SK-N-SH (cell line): ENCODE measurements around the gene NT5C3A. TPM values are rescaled to one million over a fixed set of nuclear protein-coding genes. Genes with fewer than 3 reads are reported as not detected.
A peak's percentile ranks its signal among the peaks of the same experiment; 100 is the strongest.

ENCODE experiments used
- CTCF ChIA-PET: fragments of 300-600, 350-600 bp; formaldehyde crosslinking; extraction: SDS; loops from one replicate; lab custom pipeline; 2021; lab: Yijun Ruan, JAX
- POLR2A ChIA-PET: fragments of 350-600 bp; sonication (Branson Sonifier 250); formaldehyde crosslinking; extraction: SDS; loops from one replicate; lab custom pipeline; 2020; ENCODE audit warnings: antibody characterized with exemption, inconsistent platforms; lab: Yijun Ruan, JAX
- DNase-seq: peaks from one replicate; pipeline ENCODE4 v3.0.0; 2012
- H2AFZ ChIP-seq: fragments of 200-600 bp; sonication (generic); 2 replicates; pipeline ENCODE4 v1.8.1; 2016; ENCODE audit warnings: antibody characterized with exemption, mild to moderate bottlenecking, low read depth
- H3F3A ChIP-seq: fragments of 200-600 bp; sonication (generic); replicated peaks from 2 replicates; pipeline ENCODE3; 2016; ENCODE audit warnings: antibody characterized with exemption, mild to moderate bottlenecking; ENCODE audit not compliant: insufficient read depth
- H3K27ac ChIP-seq, 2 experiments: fragments of 200-500 bp in 1 of 2; fragments of 200-600 bp in 1 of 2; sonication (Bioruptor generic) in 1 of 2; sonication (generic), shearing (Covaris generic) in 1 of 2; 2 replicates each; pipeline versions ENCODE4 v1.5.1 to v1.6.1; 2014 to 2016; ENCODE audit warnings: low read depth in 2 of 2, inconsistent platforms in 1 of 2, low read length in 1 of 2, mild to moderate bottlenecking in 1 of 2, mixed read lengths in 1 of 2
- H3K27me3 ChIP-seq: fragments of 200-600 bp; sonication (generic), shearing (Covaris generic); 2 replicates; pipeline ENCODE4 v1.6.1; 2016; ENCODE audit warnings: mixed run types; ENCODE audit not compliant: insufficient read depth
- H3K36me3 ChIP-seq, 2 experiments: fragments of 200-500 bp in 1 of 2; fragments of 200-600 bp in 1 of 2; sonication (Bioruptor generic) in 1 of 2; sonication (generic) in 1 of 2; replicated peaks in 1 of 2; 2 replicates each; pipeline versions ENCODE3 to v1.5.1; 2014 to 2016; ENCODE audit warnings: low read length in 1 of 2, mild to moderate bottlenecking in 1 of 2; ENCODE audit not compliant: insufficient read depth in 2 of 2, control insufficient read depth in 1 of 2
- H3K4me1 ChIP-seq, 2 experiments: fragments of 200-500 bp in 1 of 2; fragments of 200-600 bp in 1 of 2; sonication (Bioruptor generic) in 1 of 2; sonication (generic), shearing (Covaris generic) in 1 of 2; 2 replicates each; pipeline versions ENCODE4 v1.5.1 to v1.6.1; 2014 to 2016; ENCODE audit warnings: low read depth in 1 of 2, low read length in 1 of 2, mixed run types in 1 of 2; ENCODE audit not compliant: insufficient read depth in 2 of 2, control insufficient read depth in 1 of 2
- H3K4me2 ChIP-seq: fragments of 200-600 bp; sonication (generic), shearing (Covaris generic); 2 replicates; pipeline ENCODE4 v1.6.1; 2017; ENCODE audit warnings: mixed run types
- H3K4me3 ChIP-seq, 2 experiments: fragments of 200-500 bp in 1 of 2; fragments of 200-600 bp in 1 of 2; sonication (Bioruptor generic) in 1 of 2; sonication (generic), shearing (Covaris generic) in 1 of 2; 2 replicates each; pipeline versions ENCODE4 v1.5.1 to v1.8.1; 2014 to 2016; ENCODE audit warnings: low read depth in 2 of 2, inconsistent platforms in 1 of 2, low read length in 1 of 2, mild to moderate bottlenecking in 1 of 2, mixed read lengths in 1 of 2, moderate library complexity in 1 of 2
- H3K79me2 ChIP-seq: fragments of 200-600 bp; sonication (generic); 2 replicates; pipeline ENCODE4 v1.8.1; 2017; ENCODE audit warnings: mild to moderate bottlenecking; ENCODE audit not compliant: insufficient read depth
- H3K9ac ChIP-seq: fragments of 200-600 bp; sonication (generic); 2 replicates; pipeline ENCODE4 v1.6.1; 2017; ENCODE audit warnings: mixed run types
- H3K9me2 ChIP-seq: fragments of 200-600 bp; sonication (generic); 2 replicates; pipeline ENCODE4 v1.6.1; 2017; ENCODE audit warnings: mixed run types
- H3K9me3 ChIP-seq: fragments of 200-600 bp; sonication (generic); 2 replicates; pipeline ENCODE4 v1.6.1; 2017; ENCODE audit warnings: mixed run types, mild to moderate bottlenecking, moderate library complexity
- H4K20me1 ChIP-seq: fragments of 200-600 bp; sonication (generic); 2 replicates; pipeline ENCODE4 v1.6.1; 2017; ENCODE audit warnings: mild to moderate bottlenecking, mixed run types; ENCODE audit not compliant: insufficient read depth
- CTCF ChIP-seq: fragments of 200-600 bp; sonication (generic); IDR thresholded peaks from 2 replicates; pipeline ENCODE4 v1.6.1; 2017; ENCODE audit warnings: antibody characterized with exemption, mild to moderate bottlenecking, moderate library complexity
- EP300 ChIP-seq, 2 experiments: IDR thresholded peaks; 2 replicates each; pipeline versions ENCODE4 v1.4.0 to v1.6.1; 2012; ENCODE audit warnings: borderline replicate concordance in 1 of 2, low read depth in 1 of 2, low read length in 1 of 2
- MXI1 ChIP-seq: IDR thresholded peaks from 2 replicates; pipeline ENCODE4 v1.6.1; 2012; ENCODE audit warnings: mild to moderate bottlenecking, low read depth, low read length, improper control_type of control experiment
- NFIC ChIP-seq: IDR thresholded peaks from 2 replicates; pipeline ENCODE4 v1.4.0; 2012; ENCODE audit warnings: borderline replicate concordance
- NRF1 ChIP-seq: IDR thresholded peaks from 2 replicates; pipeline ENCODE4 v1.6.1; 2012; ENCODE audit warnings: low read depth, mild to moderate bottlenecking, low read length
- RCOR1 ChIP-seq: fragments of 150-350 bp; IDR thresholded peaks from 2 replicates; pipeline ENCODE4 v1.6.1; 2017; ENCODE audit warnings: antibody characterized with exemption, low read length
- SMC3 ChIP-seq: IDR thresholded peaks from 2 replicates; pipeline ENCODE4 v1.6.1; 2012; ENCODE audit warnings: low read depth, low read length, improper control_type of control experiment
- TAF1 ChIP-seq: IDR thresholded peaks from 2 replicates; pipeline ENCODE4 v1.6.1; 2012; ENCODE audit warnings: low read depth, mild to moderate bottlenecking, low read length, moderate library complexity, borderline replicate concordance
- USF1 ChIP-seq: IDR thresholded peaks from 2 replicates; pipeline ENCODE4 v1.4.0; 2012; ENCODE audit warnings: low read depth, borderline replicate concordance
- WGBS: methylation state at CpG from one replicate; pipeline ENCODE4 v1.1.6; 2017; ENCODE audit warnings: low lambda C conversion rate; 5-methylcytosine and 5-hydroxymethylcytosine counted together
- polyA plus RNA-seq, 3 experiments: library from polyadenylated mRNA; depleted of rRNA; stranded (reverse); fragments of >200 nt; gene quantifications; 2 replicates each; pipeline ENCODE4 v1.2.3, GENCODE V29; 2012

Gene NT5C3A
- polyA plus RNA-seq, 1 of the 3 experiments (the other 2 are of a cell fraction) = 13.2 TPM

GRCh38 chr7:33093266-33093665, 30.7 kb upstream of the NT5C3A start:
- Histone ChIP-seq H3K36me3 (peaks cover 35 to 38% of the 10 kb centered on the region in 2 experiments), H3K79me2 (no peaks in the 10 kb centered on the region), H3K4me3 (no peak overlapping the region), H3K9me2 (no peaks in the 10 kb centered on the region), H3K9me3 (no peaks in the 10 kb centered on the region), H3K27ac (no peak overlapping the region), H3K9ac (no peak overlapping the region), H3K27me3 (no peaks in the 10 kb centered on the region), H3K4me1 (no peaks in the 10 kb centered on the region), H3F3A (peaks cover 5% of the 10 kb centered on the region), H3K4me2 (no peak overlapping the region), H4K20me1 (no peaks in the 10 kb centered on the region), H2AFZ (no peak overlapping the region)
- 97% methylated on average over 4 of the region's 4 CpGs for WGBS
- CTCF ChIA-PET = interaction anchor here (2.4 kb wide), 1 partner anchor 15 kb away, joined by 13 read pairs; the partner anchor contains the start of gene RP9
- POLR2A ChIA-PET = no interaction called here
- no peak for DNase-seq
- no peak for TF ChIP-seq CTCF
- no peak for TF ChIP-seq USF1
- no peak for TF ChIP-seq SMC3
- TF ChIP-seq TAF1 = no peak
- no peak for TF ChIP-seq MXI1
- TF ChIP-seq NRF1 = no peak
- TF ChIP-seq EP300 (IDR thresholded peaks at IDR 0.05; ENCODE audit: borderline replicate concordance in 1 of 2, low read depth in 1 of 2, low read length in 1 of 2) = no peak
- TF ChIP-seq NFIC = no peak

GRCh38 chr7:33091641-33092191, 29.1 kb upstream of the NT5C3A start:
- H3K79me2 ChIP-seq = no peaks in the 10 kb centered on the region
- no peaks in the 10 kb centered on the region for H3K9me3 ChIP-seq
- H3K4me3 ChIP-seq = no peak overlapping the region
- no peak overlapping the region for H3K27ac ChIP-seq
- WGBS = 76% methylated on average over 5 of the region's 5 CpGs
- H2AFZ ChIP-seq = no peak overlapping the region
- ChIA-PET POLR2A (no interaction called here), CTCF (interaction anchor here (1.0 to 2.4 kb wide), 3 partner anchors 11 to 325 kb away, joined by 3 to 13 read pairs (median 3); partner anchors contain the start of gene RP9)
- H3K9ac ChIP-seq = no peak overlapping the region
- H3K4me2 ChIP-seq = no peak overlapping the region
- H3K27me3 ChIP-seq = no peaks in the 10 kb centered on the region
- peaks cover 19 to 27% of the 10 kb centered on the region in 2 experiments for H3K36me3 ChIP-seq
- no peaks in the 10 kb centered on the region for H4K20me1 ChIP-seq
- no peaks in the 10 kb centered on the region for H3K9me2 ChIP-seq
- no peak for DNase-seq
- TF ChIP-seq CTCF (0 out of 2 replicates have a peak, but pooled peaks have one; percentile 6), RCOR1 (no peak)
- H3K4me1 ChIP-seq = no peaks in the 10 kb centered on the region
- H3F3A ChIP-seq = peaks cover 5% of the 10 kb centered on the region
